Parathyroid adenoma (tissue), 2 donors: ENCODE results near the gene ARL6IP6.

Experiments used
- H2AFZ ChIP-seq: fragments of 300-600 bp; sonication (generic); one replicate; pipeline ENCODE4 v1.7.0; 2017; ENCODE audit warnings: antibody characterized with exemption, mild to moderate bottlenecking
- H3K27ac ChIP-seq: fragments of 300-600 bp; sonication (generic); one replicate; pipeline ENCODE4 v1.7.0; 2017
- H3K27me3 ChIP-seq: fragments of 300-600 bp; sonication (generic); one replicate; pipeline ENCODE4 v1.7.0; 2017; ENCODE audit warnings: low read length; ENCODE audit not compliant: control insufficient read depth, insufficient read depth
- H3K36me3 ChIP-seq: fragments of 300-600 bp; sonication (generic); one replicate; pipeline ENCODE4 v1.7.0; 2017; ENCODE audit warnings: low read length; ENCODE audit not compliant: control insufficient read depth, insufficient read depth
- H3K4me1 ChIP-seq: fragments of 300-600 bp; sonication (generic); one replicate; pipeline ENCODE4 v1.7.0; 2017; ENCODE audit warnings: control low read depth
- H3K4me2 ChIP-seq: fragments of 300-600 bp; sonication (generic); one replicate; pipeline ENCODE4 v1.7.0; 2017; ENCODE audit warnings: low read length
- H3K4me3 ChIP-seq: fragments of 300-600 bp; sonication (generic); one replicate; pipeline ENCODE4 v1.7.0; 2017; ENCODE audit warnings: low read depth, low read length
- H3K79me2 ChIP-seq: fragments of 300-600 bp; sonication (generic); one replicate; pipeline ENCODE4 v1.7.0; 2017; ENCODE audit warnings: control low read depth
- H3K9ac ChIP-seq: fragments of 300-600 bp; sonication (generic); one replicate; pipeline ENCODE4 v1.7.0; 2017; ENCODE audit warnings: mild to moderate bottlenecking
- H3K9me3 ChIP-seq: fragments of 300-600 bp; sonication (generic); one replicate; pipeline ENCODE4 v1.7.0; 2017; ENCODE audit warnings: low read length; ENCODE audit not compliant: control insufficient read depth
- CTCF ChIP-seq: fragments of 300-600 bp; sonication (generic); IDR thresholded peaks from one replicate; pipeline ENCODE4 v1.7.0; 2017; ENCODE audit warnings: antibody characterized with exemption, mild to moderate bottlenecking
- donor health status: primary hyperparathyroidism.

Gene ARL6IP6

DNA sequence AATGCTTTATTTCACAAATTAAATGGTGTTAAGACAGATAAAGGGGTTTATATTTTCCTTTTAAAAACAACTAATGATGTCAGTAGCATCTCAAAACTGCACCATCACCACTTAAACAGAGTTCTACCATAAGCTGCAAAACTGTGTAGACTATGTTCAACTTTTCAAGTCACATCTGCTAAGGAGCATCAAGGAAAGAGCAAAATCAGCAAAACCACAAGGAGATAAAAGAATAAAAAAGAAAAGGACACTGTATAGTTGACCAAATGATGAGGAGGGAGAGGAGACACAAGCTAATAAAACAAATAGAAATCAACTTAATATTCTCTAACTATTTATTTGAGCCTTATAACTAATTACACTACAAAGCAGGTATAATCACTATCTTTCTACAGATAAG is 35.0 kb upstream of the ARL6IP6 start:
- Histone ChIP-seq H3K27ac (no peak overlapping the region), H2AFZ (no peak overlapping the region), H3K4me1 (peaks cover 6% of the 10 kb centered on the region), H3K4me2 (no peak overlapping the region), H3K27me3 (no peaks in the 10 kb centered on the region), H3K4me3 (no peak overlapping the region), H3K36me3 (no peaks in the 10 kb centered on the region), H3K79me2 (peaks cover 17% of the 10 kb centered on the region), H3K9ac (no peak overlapping the region), H3K9me3 (no peaks in the 10 kb centered on the region)
- TF ChIP-seq CTCF, result no peak

GRCh38 chr2:152686321-152686720 is 32.1 kb upstream of the ARL6IP6 start:
- no peak for TF ChIP-seq CTCF
- H3K9me3 ChIP-seq, result no peaks in the 10 kb centered on the region
- no peak overlapping the region for H3K4me3 ChIP-seq
- no peaks in the 10 kb centered on the region for H3K36me3 ChIP-seq
- no peaks in the 10 kb centered on the region for H3K27me3 ChIP-seq
- no peak overlapping the region for H3K9ac ChIP-seq
- H3K4me1 ChIP-seq, result peaks cover 6% of the 10 kb centered on the region
- no peak overlapping the region for H3K27ac ChIP-seq
- no peak overlapping the region for H3K4me2 ChIP-seq
- H2AFZ ChIP-seq, result no peak overlapping the region
- peaks cover 17% of the 10 kb centered on the region for H3K79me2 ChIP-seq

- Histone ChIP-seq H3K4me2 (no peak overlapping the region), H3K9me3 (no peaks in the 10 kb centered on the region), H3K79me2 (peaks cover 6% of the 10 kb centered on the region), H3K27ac (no peak overlapping the region), H3K36me3 (no peaks in the 10 kb centered on the region), H2AFZ (no peak overlapping the region), H3K27me3 (no peaks in the 10 kb centered on the region), H3K4me1 (no peaks in the 10 kb centered on the region), H3K9ac (no peak overlapping the region), H3K4me3 (no peak overlapping the region)
- no peak for TF ChIP-seq CTCF
Observed at GRCh38 chr2:152693033-152693432, 25.4 kb upstream of the ARL6IP6 start.

DNA sequence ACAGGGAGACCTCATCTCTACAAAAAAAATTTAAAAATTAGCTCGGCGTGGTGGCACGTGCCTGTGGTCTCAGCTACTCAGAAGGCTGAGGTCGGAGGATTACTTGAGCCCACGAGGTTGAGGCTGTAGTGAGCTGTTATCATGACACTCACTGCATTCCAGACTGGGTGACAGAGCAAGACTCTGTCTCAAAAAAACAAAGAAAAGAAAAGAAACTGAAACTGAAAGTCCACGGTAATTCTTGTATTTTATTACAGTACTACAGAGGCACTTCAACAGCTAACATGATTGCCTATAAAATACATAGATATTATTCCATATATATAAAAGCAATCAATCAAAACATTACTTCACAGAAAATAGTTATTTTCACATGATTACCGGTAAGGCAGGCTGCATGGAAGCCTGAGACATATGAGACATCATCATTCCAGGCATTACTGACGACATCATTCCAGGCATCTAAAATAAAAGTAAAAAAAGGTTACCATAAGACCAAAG is 24.2 kb upstream of the ARL6IP6 start:
- H3K27me3 ChIP-seq, result no peaks in the 10 kb centered on the region
- H3K27ac ChIP-seq, result no peak overlapping the region
- H3K36me3 ChIP-seq, result no peaks in the 10 kb centered on the region
- no peaks in the 10 kb centered on the region for H3K4me1 ChIP-seq
- TF ChIP-seq CTCF, result no peak
- no peak overlapping the region for H3K4me3 ChIP-seq
- no peak overlapping the region for H2AFZ ChIP-seq
- H3K79me2 ChIP-seq, result peaks cover 5% of the 10 kb centered on the region
- peak overlapping the region; percentile 15 for H3K4me2 ChIP-seq
- H3K9me3 ChIP-seq, result no peaks in the 10 kb centered on the region
- no peak overlapping the region for H3K9ac ChIP-seq

DNA sequence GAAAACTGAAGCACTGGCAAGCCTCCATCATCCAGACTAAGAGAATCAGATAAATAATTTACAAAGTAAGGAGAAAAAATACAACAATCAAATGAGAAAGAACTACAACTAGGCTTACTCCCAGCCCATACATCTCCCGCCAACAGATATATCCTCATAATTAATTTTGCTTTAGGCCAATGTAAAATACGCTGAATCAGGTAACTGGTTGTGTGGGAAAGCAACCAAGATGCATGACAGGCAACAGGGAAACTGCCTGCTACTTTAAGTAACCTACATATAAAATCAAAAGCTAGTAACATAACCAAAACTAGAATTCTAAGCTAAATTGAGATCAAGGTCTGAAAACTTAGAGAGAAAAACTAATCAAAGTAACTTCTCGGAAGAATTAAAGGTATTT is 22.7 kb upstream of the ARL6IP6 start:
- no peaks in the 10 kb centered on the region for H3K36me3 ChIP-seq
- H3K9me3 ChIP-seq, result no peaks in the 10 kb centered on the region
- H3K27me3 ChIP-seq, result no peaks in the 10 kb centered on the region
- H3K79me2 ChIP-seq, result peaks cover 5% of the 10 kb centered on the region
- H3K4me3 ChIP-seq, result no peak overlapping the region
- no peaks in the 10 kb centered on the region for H3K4me1 ChIP-seq
- no peak overlapping the region for H3K9ac ChIP-seq
- H2AFZ ChIP-seq, result no peak overlapping the region
- no peak overlapping the region for H3K4me2 ChIP-seq
- no peak overlapping the region for H3K27ac ChIP-seq
- TF ChIP-seq CTCF, result no peak
